HepG2 (cell line): ENCODE results near the gene LTA. TPM values are rescaled to one million over a fixed set of nuclear protein-coding genes. Genes with fewer than 3 reads are reported as not detected.

ENCODE experiments used
- ARID5B ChIP-seq: IDR thresholded peaks from 2 replicates; pipeline ENCODE4 v1.4.0; 2020; ENCODE audit warnings: mild to moderate bottlenecking, missing genetic modification reagents
- BHLHE40 ChIP-seq: IDR thresholded peaks from 2 replicates; pipeline ENCODE4 v1.6.1; 2011; ENCODE audit warnings: low read length, improper control_type of control experiment
- CBX2 ChIP-seq, 2 experiments: fragments of 200-600 bp in 1 of 2; sonication (generic); formaldehyde crosslinking in 1 of 2; IDR thresholded peaks; 2 replicates each; pipeline versions ENCODE4 v1.7.0 to v1.8.1; 2018 to 2022; ENCODE audit warnings: low read depth in 2 of 2, low read length in 1 of 2, mild to moderate bottlenecking in 1 of 2, missing genetic modification reagents in 1 of 2
- DNMT1 ChIP-seq: sonication (generic); formaldehyde crosslinking; IDR thresholded peaks from 2 replicates; pipeline ENCODE4 v1.5.1; 2020; ENCODE audit warnings: mild to moderate bottlenecking, missing genetic modification reagents
- E2F1 ChIP-seq: sonication (generic); formaldehyde crosslinking; IDR thresholded peaks from 2 replicates; pipeline ENCODE4 v1.5.0; 2020; ENCODE audit warnings: missing genetic modification reagents
- GATAD1 ChIP-seq: IDR thresholded peaks from 2 replicates; pipeline ENCODE4 v1.6.1; 2016; ENCODE audit warnings: missing genetic modification reagents, missing compliant biosample characterization
- GLMP ChIP-seq: sonication (generic); formaldehyde crosslinking; IDR thresholded peaks from 2 replicates; pipeline ENCODE4 v1.9.0; 2021; ENCODE audit warnings: missing genetic modification reagents, mild to moderate bottlenecking, borderline replicate concordance
- HDAC1 ChIP-seq: sonication (generic); formaldehyde crosslinking; IDR thresholded peaks from 2 replicates; pipeline ENCODE4 v1.5.1; 2020; ENCODE audit warnings: mild to moderate bottlenecking, missing genetic modification reagents
- JUND ChIP-seq: sonication (generic); formaldehyde crosslinking; IDR thresholded peaks from 2 replicates; pipeline ENCODE4 v1.8.0; 2022; ENCODE audit warnings: mild to moderate bottlenecking, missing genetic modification reagents
- MAFF ChIP-seq: IDR thresholded peaks from 2 replicates; pipeline ENCODE4 v1.6.1; 2011; ENCODE audit warnings: low read depth, low read length, improper control_type of control experiment
- NONO ChIP-seq, 2 experiments: fragments of 450-650 bp in 1 of 2; sonication (generic) in 1 of 2; formaldehyde crosslinking in 1 of 2; IDR thresholded peaks in 1 of 2; conservative IDR thresholded peaks in 1 of 2; 2 replicates each; pipeline versions ENCODE4 v1.6.1 to v1.8.0; 2017 to 2022; ENCODE audit warnings: mild to moderate bottlenecking in 1 of 2, missing genetic modification reagents in 1 of 2, moderate library complexity in 1 of 2
- NR2F6 ChIP-seq, 2 experiments: IDR thresholded peaks; 2 replicates each; pipeline ENCODE4 v1.6.1; 2016; ENCODE audit warnings: antibody characterized with exemption in 1 of 2, mild to moderate bottlenecking in 1 of 2
- SMARCE1 ChIP-seq: fragments of 450-650 bp; IDR thresholded peaks from 2 replicates; pipeline ENCODE4 v1.6.1; 2017; ENCODE audit warnings: borderline replicate concordance
- TFDP1 ChIP-seq: IDR thresholded peaks from 2 replicates; pipeline ENCODE4 v1.6.1; 2016; ENCODE audit warnings: missing compliant biosample characterization, missing genetic modification reagents, borderline replicate concordance
- TGIF2 ChIP-seq: IDR thresholded peaks from 2 replicates; pipeline ENCODE4 v1.6.1; 2016; ENCODE audit warnings: control low read depth, missing compliant biosample characterization
- TIGD3 ChIP-seq: sonication (generic); formaldehyde crosslinking; IDR thresholded peaks from 2 replicates; pipeline ENCODE4 v1.5.1; 2020; ENCODE audit warnings: mild to moderate bottlenecking, missing genetic modification reagents, borderline replicate concordance
- ZFP62 ChIP-seq: sonication (generic); formaldehyde crosslinking; IDR thresholded peaks from 2 replicates; pipeline ENCODE4 v1.4.0; 2020; ENCODE audit warnings: missing genetic modification reagents
- ZNF251 ChIP-seq: sonication (generic); formaldehyde crosslinking; IDR thresholded peaks from 2 replicates; pipeline ENCODE4 v1.9.0; 2021; ENCODE audit warnings: mild to moderate bottlenecking, missing genetic modification reagents
- ZNF33B ChIP-seq: sonication (generic); formaldehyde crosslinking; IDR thresholded peaks from 2 replicates; pipeline ENCODE4 v1.5.1; 2020; ENCODE audit warnings: mild to moderate bottlenecking, missing genetic modification reagents
- ZNF589 ChIP-seq: sonication (generic); formaldehyde crosslinking; conservative IDR thresholded peaks from 2 replicates; pipeline ENCODE4 v1.8.0; 2022; ENCODE audit warnings: mild to moderate bottlenecking, moderate library complexity, missing genetic modification reagents
- ZNF773 ChIP-seq: sonication (generic); formaldehyde crosslinking; IDR thresholded peaks from 2 replicates; pipeline ENCODE4 v1.4.0; 2020; ENCODE audit warnings: missing genetic modification reagents, borderline replicate concordance
- ZSCAN21 ChIP-seq: sonication (generic); formaldehyde crosslinking; IDR thresholded peaks from 2 replicates; pipeline ENCODE4 v1.8.0; 2022; ENCODE audit warnings: mild to moderate bottlenecking, missing genetic modification reagents, moderate library complexity, borderline replicate concordance
- polyA plus RNA-seq, 8 experiments: library from polyadenylated mRNA; depleted of rRNA in 3 of 8; stranded (reverse) in 7 of 8; unstranded in 1 of 8; fragments of >200 nt; fragmentation: Illumina TruSeq in 4 of 8; extraction: Trizol in 4 of 8; gene quantifications; 2 replicates each; pipeline versions ENCODE4 v1.2.1 to v1.2.3, GENCODE V29; 2011 to 2016; ENCODE audit warnings: low read depth in 4 of 8, missing spikeins in 1 of 8, mixed read lengths in 1 of 8; ENCODE audit not compliant: insufficient read depth in 1 of 8
- total RNA-seq, 5 experiments: library from RNA; depleted of rRNA; stranded (reverse); fragments of >200 nt; fragmentation: Illumina TruSeq; extraction: Trizol; gene quantifications; 2 replicates each; pipeline ENCODE4 v1.2.3, GENCODE V29; 2016; ENCODE audit warnings: low read depth in 1 of 5

Gene LTA
- total and polyA plus RNA-seq, 2 of the 13 experiments (the other 11 are each of a cell fraction or from before 2014, with no cell fraction given) = 0.09 TPM; not detected in 1

GRCh38 chr6:31528821-31529328 lies 43.2 kb upstream of the LTA start, which contains the start of gene MCCD1 (continued):
- TF ChIP-seq NONO (IDR thresholded peaks at IDR 0.05) = no peak
- peak; percentile 59 for TF ChIP-seq NONO (CRISPR knock-in tag; conservative IDR thresholded peaks at IDR 0.05)
- no peak for TF ChIP-seq E2F1 (CRISPR knock-in tag)
- no peak for TF ChIP-seq ZNF773 (CRISPR knock-in tag)
- no peak for TF ChIP-seq JUND (CRISPR knock-in tag)
- TF ChIP-seq GLMP (CRISPR knock-in tag) = no peak
- TF ChIP-seq MAFF = no peak
- no peak; the same call in 1 of the 2 replicates for TF ChIP-seq ZSCAN21
- 0 out of 2 replicates have a peak, but pooled peaks have one; percentile 11 for TF ChIP-seq BHLHE40
- no peak for TF ChIP-seq TGIF2 (CRISPR knock-in tag)
- TF ChIP-seq SMARCE1 = no peak
- TF ChIP-seq TIGD3 (CRISPR knock-in tag) = no peak
- no peak for TF ChIP-seq NR2F6 (IDR thresholded peaks at IDR 0.05)
- TF ChIP-seq NR2F6 (CRISPR knock-in tag; IDR thresholded peaks at IDR 0.05) = no peak
- no peak for TF ChIP-seq DNMT1 (CRISPR knock-in tag)
- TF ChIP-seq ARID5B (CRISPR knock-in tag) = peak; percentile 8; the same call in 1 of the 2 replicates
- no peak for TF ChIP-seq ZFP62
- no peak for TF ChIP-seq GATAD1
- TF ChIP-seq HDAC1 = no peak
- TF ChIP-seq TFDP1 = peak; percentile 28; the same call in 1 of the 2 replicates
- TF ChIP-seq ZNF251 (CRISPR knock-in tag) = no peak
- TF ChIP-seq CBX2 (IDR thresholded peaks at IDR 0.05; ENCODE audit: low read depth, low read length) = no peak
- no peak for TF ChIP-seq CBX2 (CRISPR knock-in tag; IDR thresholded peaks at IDR 0.05; ENCODE audit: low read depth)
- no peak for TF ChIP-seq ZNF33B
- no peak for TF ChIP-seq ZNF589 (CRISPR knock-in tag)
